GM23338 (cell line): ENCODE data around the gene RGS7. TPM values are rescaled to one million over a fixed set of nuclear protein-coding genes. Genes with fewer than 3 reads are reported as not detected.
A peak's percentile ranks its signal among the peaks of the same experiment; 100 is the strongest.

ENCODE experiments used
- ATAC-seq: fragments of 200-7000 bp; cut with Tn5 transposase; 3 replicates; pipeline ENCODE4 v1.9.1; 2020
- DNase-seq: peaks from one replicate; pipeline ENCODE4 v3.0.0-alpha.2; 2015; ENCODE audit warnings: low spot score
- H2AFZ ChIP-seq: fragments of 200-600 bp; sonication (generic); 2 replicates; pipeline ENCODE4 v1.8.0; 2016; ENCODE audit warnings: antibody characterized with exemption, mild to moderate bottlenecking, moderate library complexity
- H3F3A ChIP-seq: fragments of 200-600 bp; sonication (generic); replicated peaks from 2 replicates; pipeline ENCODE4 v1.8.0; 2017; ENCODE audit warnings: antibody characterized with exemption, mixed run types, low read depth
- H3K27ac ChIP-seq: fragments of 200-600 bp; sonication (generic); 2 replicates; pipeline ENCODE4 v1.6.1; 2016; ENCODE audit warnings: low read depth
- H3K27me3 ChIP-seq: fragments of 200-600 bp; sonication (generic); 2 replicates; pipeline ENCODE4 v1.8.0; 2016; ENCODE audit warnings: mild to moderate bottlenecking, mixed run types, moderate library complexity; ENCODE audit not compliant: insufficient read depth
- H3K36me3 ChIP-seq: fragments of 200-600 bp; sonication (generic); 2 replicates; pipeline ENCODE4 v1.8.0; 2016; ENCODE audit warnings: mild to moderate bottlenecking; ENCODE audit not compliant: insufficient read depth
- H3K4me1 ChIP-seq: fragments of 200-600 bp; sonication (generic); 2 replicates; pipeline ENCODE4 v1.8.0; 2016; ENCODE audit warnings: mild to moderate bottlenecking, moderate library complexity; ENCODE audit not compliant: insufficient read depth
- H3K4me2 ChIP-seq: fragments of 200-600 bp; sonication (generic); 2 replicates; pipeline ENCODE4 v1.7.1; 2017; ENCODE audit warnings: mixed run types
- H3K4me3 ChIP-seq: fragments of 200-600 bp; sonication (generic); 2 replicates; pipeline ENCODE4 v1.6.1; 2016; ENCODE audit warnings: mixed run types
- H3K79me2 ChIP-seq: fragments of 200-600 bp; sonication (generic); replicated peaks from 2 replicates; pipeline ENCODE4 v1.8.0; 2017; ENCODE audit warnings: mild to moderate bottlenecking; ENCODE audit not compliant: insufficient read depth
- H3K9me2 ChIP-seq: fragments of 200-600 bp; sonication (generic); 2 replicates; pipeline ENCODE4 v1.8.0; 2017; ENCODE audit not compliant: insufficient read depth
- H4K20me1 ChIP-seq: fragments of 200-600 bp; sonication (generic); replicated peaks from 2 replicates; pipeline ENCODE4 v1.8.0; 2017; ENCODE audit warnings: mild to moderate bottlenecking; ENCODE audit not compliant: insufficient read depth
- H3K27ac Mint-ChIP-seq: 2 replicates; pipeline ENCODE4 v1.8.0; 2020; ENCODE audit warnings: inconsistent platforms, mild to moderate bottlenecking, moderate library complexity, mixed read lengths
- H3K27me3 Mint-ChIP-seq: 3 replicates; pipeline ENCODE4 v1.8.0; 2022; ENCODE audit warnings: low read depth, mild to moderate bottlenecking, moderate library complexity, mixed read lengths, inconsistent platforms; ENCODE audit not compliant: insufficient read depth, poor library complexity
- H3K36me3 Mint-ChIP-seq: 3 replicates; pipeline ENCODE4 v1.8.0; 2021; ENCODE audit warnings: low read depth, mild to moderate bottlenecking, inconsistent platforms, moderate library complexity, mixed read lengths
- H3K4me1 Mint-ChIP-seq: 3 replicates; pipeline ENCODE4 v1.8.0; 2020; ENCODE audit warnings: mild to moderate bottlenecking, inconsistent platforms, mixed read lengths
- H3K4me3 Mint-ChIP-seq: 3 replicates; pipeline ENCODE4 v1.8.0; 2021; ENCODE audit warnings: moderate library complexity, mild to moderate bottlenecking, inconsistent platforms, mixed read lengths
- H3K9me3 Mint-ChIP-seq: 3 replicates; pipeline ENCODE4 v1.8.0; 2020; ENCODE audit warnings: moderate library complexity, mild to moderate bottlenecking, inconsistent platforms, mixed read lengths
- CREB1 ChIP-seq: fragments of 250-450 bp; sonication (Bioruptor Pico); IDR thresholded peaks from 2 replicates; pipeline ENCODE4 v1.5.0; 2020; ENCODE audit warnings: low read depth, mild to moderate bottlenecking, moderate library complexity
- CTCF ChIP-seq, 2 experiments: fragments of 200-600 bp in 1 of 2; sonication (generic) in 1 of 2; conservative IDR thresholded peaks; 2 replicates each; pipeline versions ENCODE4 v1.5.1 to v1.6.1; 2016 to 2017; ENCODE audit warnings: antibody characterized with exemption in 2 of 2, low read depth in 2 of 2, mild to moderate bottlenecking in 2 of 2, moderate library complexity in 1 of 2
- ETS1 ChIP-seq: IDR thresholded peaks from 2 replicates; pipeline ENCODE4 v1.6.1; 2016; ENCODE audit warnings: antibody characterized with exemption
- EZH2 ChIP-seq: fragments of 200-600 bp; sonication (generic); IDR thresholded peaks from one replicate; pipeline ENCODE4 v1.8.0; 2017; ENCODE audit warnings: antibody characterized with exemption, mild to moderate bottlenecking, low read depth; ENCODE audit not compliant: unreplicated experiment
- JUNB ChIP-seq: IDR thresholded peaks from one replicate; pipeline ENCODE4 v1.6.1; 2016; ENCODE audit warnings: antibody characterized with exemption; ENCODE audit not compliant: unreplicated experiment
- POLR2AphosphoS5 ChIP-seq: IDR thresholded peaks from 2 replicates; pipeline ENCODE4 v1.6.1; 2016; ENCODE audit warnings: antibody characterized with exemption, low read depth
- STAT1 ChIP-seq: IDR thresholded peaks from one replicate; pipeline ENCODE4 v1.6.1; 2016; ENCODE audit warnings: antibody characterized with exemption; ENCODE audit not compliant: unreplicated experiment
- ZNF114 ChIP-seq: fragments of 250-450 bp; sonication (Bioruptor Pico); IDR thresholded peaks from 2 replicates; pipeline ENCODE4 v1.5.0; 2020; ENCODE audit warnings: mild to moderate bottlenecking, moderate library complexity
- ZNF462 ChIP-seq: fragments of 250-450 bp; sonication (Bioruptor Pico); IDR thresholded peaks from 2 replicates; pipeline ENCODE4 v1.5.0; 2020; ENCODE audit warnings: mild to moderate bottlenecking, moderate library complexity
- polyA plus RNA-seq: library from polyadenylated mRNA; unstranded; fragments of >200 nt; fragmentation: Nextera tagmentation; extraction: Ambion mirVana; gene quantifications from 2 replicates; pipeline ENCODE4 v1.2.1, GENCODE V29; 2016
- total RNA-seq: library from RNA; depleted of rRNA; stranded (reverse); fragments of >200 nt; shearing (Covaris generic); gene quantifications from 2 replicates; pipeline ENCODE4 v1.2.3, GENCODE V29; 2014

Gene RGS7
- total and polyA plus RNA-seq, 2 experiments from 2014 or later = 2.0 to 2.2 TPM

GRCh38 chr1:241157435-241157834, 199.6 kb downstream of the RGS7 start:
- Histone ChIP-seq H3K9me2 (no peaks in the 10 kb centered on the region), H3F3A (no peaks in the 10 kb centered on the region), H3K79me2 (no peaks in the 10 kb centered on the region), H3K36me3 (no peaks in the 10 kb centered on the region; the same call in 1 of the 2 replicates), H3K27ac (no peak overlapping the region), H3K4me3 (no peak overlapping the region), H2AFZ (no peak overlapping the region), H3K27me3 (no peaks in the 10 kb centered on the region), H4K20me1 (no peaks in the 10 kb centered on the region), H3K4me1 (peaks cover 5% of the 10 kb centered on the region), H3K4me2 (no peak overlapping the region)
- Mint-ChIP-seq H3K27me3 (peaks cover 3% of the 10 kb centered on the region), H3K4me1 (peaks cover 3% of the 10 kb centered on the region; the same call in 2 of the 3 replicates), H3K4me3 (no peak overlapping the region), H3K9me3 (no peaks in the 10 kb centered on the region; the same call in 2 of the 3 replicates), H3K27ac (no peak overlapping the region), H3K36me3 (peaks cover 7% of the 10 kb centered on the region; the same call in 1 of the 3 replicates)
- no peak for ATAC-seq
- TF ChIP-seq ETS1 (no peak), POLR2AphosphoS5 (no peak), CREB1 (CRISPR knock-in tag) (no peak), CTCF (conservative IDR thresholded peaks at IDR 0.05; ENCODE audit: low read depth in 2 of 2) (peak in 1 of 2 experiments; percentile 53; a peak in 2 of 4 replicates), ZNF114 (CRISPR knock-in tag) (no peak), STAT1 (no peak), EZH2 (no peak), ZNF462 (CRISPR knock-in tag) (no peak), JUNB (no peak)
- DNase-seq = peak; percentile 11
